GM19324 (cell line): ENCODE data around the gene SRCAP.
A peak's percentile ranks its signal among the peaks of the same experiment; 100 is the strongest.

Experiments used
- ATAC-seq: cut with Tn5 transposase; IDR thresholded peaks from one replicate; pipeline ENCODE4 v1.9.1; 2021; ENCODE audit warnings: mild to moderate bottlenecking, moderate library complexity; ENCODE audit not compliant: unreplicated experiment, low FRiP score

The SRCAP gene

GRCh38 chr16:30750876-30751465 is 52.0 kb downstream of the SRCAP start:
- ATAC-seq = no peak

GRCh38 chr16:30753596-30753995 is 54.6 kb downstream of the SRCAP start:
- no peak for ATAC-seq

GRCh38 chr16:30755955-30756780 is 57.2 kb downstream of the SRCAP start:
- no peak for ATAC-seq

GRCh38 chr16:30756781-30757100 is 57.8 kb downstream of the SRCAP start:
- no peak for ATAC-seq

GRCh38 chr16:30757316-30757715 is 58.3 kb downstream of the SRCAP start:
- no peak for ATAC-seq

- ATAC-seq = no peak
These were observed 60.1 kb downstream of the SRCAP start for GRCh38 chr16:30758988-30759491.

- ATAC-seq = no peak
These were observed 61.1 kb downstream of the SRCAP start for GRCh38 chr16:30760001-30760559.

GRCh38 chr16:30760577-30761426 is 61.8 kb downstream of the SRCAP start:
- ATAC-seq = no peak

- ATAC-seq = peak; percentile 11
These were observed 62.5 kb downstream of the SRCAP start for GRCh38 chr16:30761427-30761927.

GRCh38 chr16:30761928-30762902 is 63.2 kb downstream of the SRCAP start, which contains the start of the genes CFAP119 and RNF40:
CFAP119 (minus strand) TSS chr16:30762062; CDS start chr16:30761748, 314 bp downstream.
RNF40 (plus strand) TSS chr16:30762322; CDS start chr16:30762546, 224 bp downstream.
- ATAC-seq = peak; percentile 89

- no peak for ATAC-seq
These were observed 64.2 kb downstream of the SRCAP start for GRCh38 chr16:30762991-30763725.

GRCh38 chr16:30764086-30764485 is 65.1 kb downstream of the SRCAP start:
- ATAC-seq = no peak

- ATAC-seq = no peak
These were observed 66.0 kb downstream of the SRCAP start for GRCh38 chr16:30764816-30765465.

GRCh38 chr16:30766206-30766932 is 67.4 kb downstream of the SRCAP start:
- no peak for ATAC-seq

- ATAC-seq = no peak
These were observed 67.9 kb downstream of the SRCAP start for GRCh38 chr16:30766933-30767284.

- ATAC-seq = no peak
These were observed 68.9 kb downstream of the SRCAP start for GRCh38 chr16:30767767-30768465.
